HG02678 (cell line): ENCODE measurements around the gene ADGRG4.
"Not testable (repeated sequence)": the region's sequence is repeated elsewhere in the genome, so short reads cannot be mapped to it uniquely, and the experiment has no call there.

Experiments
- ATAC-seq: cut with Tn5 transposase; IDR thresholded peaks from one replicate; pipeline ENCODE4 v1.9.1; 2021; ENCODE audit warnings: mild to moderate bottlenecking, moderate library complexity; ENCODE audit not compliant: unreplicated experiment

The ADGRG4 gene

GRCh38 chrX:136380010-136380769 is 79.4 kb downstream of the ADGRG4 start:
- ATAC-seq, result no peak

- no peak for ATAC-seq
Observed at GRCh38 chrX:136386173-136386572, 85.4 kb downstream of the ADGRG4 start.

DNA sequence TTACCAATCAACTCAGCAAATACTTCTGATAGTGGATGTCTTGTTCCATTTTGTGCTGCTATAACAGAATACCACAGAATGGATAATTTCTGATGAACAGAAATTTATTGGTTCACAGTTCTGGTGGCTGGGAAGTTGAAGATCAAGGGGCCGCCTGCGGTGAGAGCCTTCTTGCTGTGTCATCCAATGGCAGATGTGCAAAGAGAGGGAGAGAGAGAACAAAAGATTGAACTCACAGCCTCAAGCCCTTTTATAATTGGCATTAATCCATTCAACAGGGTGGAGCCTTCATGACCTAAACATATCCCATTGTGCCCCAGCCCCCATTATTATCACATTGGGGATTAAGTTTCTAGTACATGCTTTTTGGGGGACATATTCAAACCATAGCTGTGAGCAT is 86.1 kb downstream of the ADGRG4 start:
- no peak for ATAC-seq

- no peak for ATAC-seq
Observed at GRCh38 chrX:136387951-136388502, 87.3 kb downstream of the ADGRG4 start.

GRCh38 chrX:136390921-136391320 is 90.2 kb downstream of the ADGRG4 start:
- no peak for ATAC-seq

- no peak for ATAC-seq
Observed at GRCh38 chrX:136395271-136395670, 94.5 kb downstream of the ADGRG4 start.

GRCh38 chrX:136397001-136397400 is 96.2 kb downstream of the ADGRG4 start:
- no peak for ATAC-seq

- no peak for ATAC-seq
Observed at GRCh38 chrX:136405126-136405525, 104.4 kb downstream of the ADGRG4 start.

DNA sequence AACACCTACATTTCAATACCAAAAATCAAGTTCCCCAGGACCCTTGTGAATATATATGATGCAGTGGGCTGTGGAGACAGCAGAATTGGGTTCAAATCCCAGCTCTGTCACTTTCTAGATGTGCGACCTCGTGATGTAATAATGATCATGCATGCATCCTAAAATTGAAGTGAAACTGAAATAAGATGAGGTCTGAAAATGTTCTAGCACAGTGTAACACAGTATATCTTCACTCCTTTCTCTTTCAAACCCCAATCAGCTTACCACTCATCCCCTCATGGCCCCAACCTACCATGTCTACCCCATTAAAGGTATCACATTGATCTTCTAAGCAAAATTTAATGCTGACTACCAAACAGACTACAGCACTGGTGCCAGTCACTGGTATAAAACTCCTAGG is 117.0 kb downstream of the ADGRG4 start:
- ATAC-seq, result no peak

GRCh38 chrX:136421338-136421737 is 120.6 kb downstream of the ADGRG4 start:
- no peak for ATAC-seq

DNA sequence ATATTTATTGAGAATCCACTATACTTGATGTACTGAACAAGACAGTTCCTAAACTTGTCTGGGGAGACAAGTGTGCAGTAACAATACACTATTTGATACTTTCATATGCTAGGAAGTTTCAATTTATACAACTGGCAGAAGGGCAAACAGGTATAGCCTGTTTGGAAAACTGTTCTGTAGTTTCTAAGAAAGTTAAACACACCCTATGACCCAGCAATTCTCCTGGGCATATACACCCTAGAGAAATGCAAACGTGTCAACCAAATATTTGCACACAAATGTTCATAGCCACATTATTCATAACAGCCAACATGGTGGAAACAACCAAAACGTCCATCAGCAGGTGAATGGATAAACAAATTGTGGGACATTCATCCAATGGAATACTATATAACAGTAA is 123.0 kb downstream of the ADGRG4 start:
- ATAC-seq, result no peak

GRCh38 chrX:136425996-136426395 is 125.2 kb downstream of the ADGRG4 start:
- ATAC-seq, result no peak

- no peak for ATAC-seq
Observed at GRCh38 chrX:136431625-136432024, 130.9 kb downstream of the ADGRG4 start.

- ATAC-seq, result no peak
Observed at GRCh38 chrX:136437774-136438173, 137.0 kb downstream of the ADGRG4 start.

GRCh38 chrX:136438192-136438591 is 137.4 kb downstream of the ADGRG4 start:
- ATAC-seq, result no peak

DNA sequence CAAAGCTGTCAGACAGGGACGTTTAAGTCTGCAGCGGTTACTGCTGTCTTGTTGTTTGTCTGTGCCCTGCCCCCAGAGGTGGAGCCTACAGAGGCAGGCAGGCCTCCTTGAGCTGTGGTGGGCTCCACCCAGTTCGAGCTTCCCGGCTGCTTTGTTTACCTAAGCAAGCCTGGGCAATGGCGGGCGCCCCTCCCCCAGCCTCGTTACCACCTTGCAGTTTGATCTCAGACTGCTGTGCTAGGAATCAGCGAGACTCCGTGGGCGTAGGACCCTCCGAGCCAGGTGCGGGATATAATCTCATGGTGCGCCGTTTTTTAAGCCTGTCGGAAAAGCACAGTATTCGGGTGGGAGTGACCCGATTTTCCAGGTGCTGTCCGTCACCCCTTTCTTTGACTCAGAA is 144.9 kb downstream of the ADGRG4 start:
- ATAC-seq, result not testable (repeated sequence)

DNA sequence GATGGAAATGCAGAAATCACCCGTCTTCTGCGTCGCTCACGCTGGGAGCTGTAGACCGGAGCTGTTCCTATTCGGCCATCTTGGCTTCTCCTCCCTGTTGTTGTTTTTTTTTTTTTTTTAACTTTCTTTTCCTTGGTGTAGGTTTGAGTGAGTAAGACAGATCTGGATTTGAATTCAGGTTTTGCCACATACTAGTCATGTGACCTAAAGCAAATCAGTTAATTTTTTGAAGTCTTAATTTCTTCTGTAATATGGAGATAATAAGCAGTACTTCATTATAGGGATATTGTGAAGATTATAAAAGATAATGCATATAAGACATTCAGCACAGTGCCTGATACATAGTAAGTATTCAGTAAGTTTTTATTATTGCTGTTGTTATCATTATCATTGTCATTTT is 145.4 kb downstream of the ADGRG4 start:
- no peak for ATAC-seq

GRCh38 chrX:136447308-136447707 is 146.5 kb downstream of the ADGRG4 start:
- ATAC-seq, result no peak

DNA sequence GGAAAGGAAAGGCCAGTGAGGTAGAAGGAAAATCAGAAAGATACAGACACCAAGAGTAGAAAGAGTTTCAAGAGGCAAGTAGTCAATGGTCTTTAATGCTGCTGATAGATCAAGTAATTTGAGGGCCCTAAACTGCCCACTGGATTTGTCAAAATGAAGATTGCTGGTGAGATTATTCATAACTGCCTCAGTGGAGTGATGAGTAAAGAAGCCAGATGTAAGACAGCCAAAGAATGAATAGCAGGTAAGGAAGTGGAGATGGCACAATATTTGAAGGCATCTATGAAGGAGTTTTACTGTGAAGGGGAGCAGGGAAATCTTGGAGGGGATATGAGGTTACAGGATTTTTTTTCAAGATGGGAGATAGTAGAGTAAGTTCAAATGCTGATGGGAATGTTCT is 147.2 kb downstream of the ADGRG4 start:
- no peak for ATAC-seq

- no peak for ATAC-seq
Observed at GRCh38 chrX:136450050-136450830, 149.5 kb downstream of the ADGRG4 start.

DNA sequence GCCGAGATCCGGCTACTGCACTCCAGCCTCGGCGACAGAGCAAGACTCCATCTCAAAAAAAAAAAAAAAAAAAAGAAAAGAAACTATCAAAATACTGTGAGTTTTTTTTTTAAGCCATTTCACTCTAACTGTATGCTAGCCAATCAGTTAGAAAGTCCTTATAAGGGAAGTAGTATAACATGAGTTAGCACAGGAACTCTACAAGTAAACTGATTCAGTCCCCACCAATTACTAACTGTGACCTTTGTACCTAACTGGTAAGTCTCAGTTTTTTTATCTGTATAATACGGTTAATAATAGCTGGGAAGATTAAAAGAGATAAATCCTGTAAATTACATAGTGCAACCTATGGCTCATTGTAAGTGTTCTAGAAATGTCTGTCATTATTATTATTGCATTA is 151.9 kb downstream of the ADGRG4 start:
- ATAC-seq, result no peak

GRCh38 chrX:136453114-136453513 is 152.4 kb downstream of the ADGRG4 start:
- no peak for ATAC-seq
